Neutrophil (primary cell): ENCODE data around the gene ATXN2.
A peak's percentile ranks its signal among the peaks of the same experiment; 100 is the strongest.

ENCODE experiments used
- H3K27ac ChIP-seq: fragments of 200-600 bp; sonication (generic); 2 replicates; pipeline ENCODE4 v1.5.1; 2016; ENCODE audit warnings: mild to moderate bottlenecking, moderate library complexity
- H3K27me3 ChIP-seq: fragments of 200-600 bp; sonication (generic); 2 replicates; pipeline ENCODE4 v1.6.0; 2016; ENCODE audit warnings: mild to moderate bottlenecking
- H3K36me3 ChIP-seq: fragments of 200-600 bp; sonication (generic); 2 replicates; pipeline ENCODE4 v1.5.1; 2017
- H3K4me1 ChIP-seq, 2 experiments: fragments of 200-600 bp in 1 of 2; sonication (generic) in 1 of 2; 1 replicate in 1 of 2; 2 replicates in 1 of 2; pipeline versions ENCODE4 v1.5.1 to v1.6.1; 2013 to 2016; ENCODE audit warnings: low read depth in 1 of 2, low read length in 1 of 2, mild to moderate bottlenecking in 1 of 2, moderate library complexity in 1 of 2; ENCODE audit not compliant: control insufficient read depth in 1 of 2, insufficient read depth in 1 of 2
- H3K4me3 ChIP-seq, 2 experiments: fragments of 200-600 bp in 1 of 2; sonication (generic) in 1 of 2; 1 replicate in 1 of 2; 2 replicates in 1 of 2; pipeline ENCODE4 v1.5.1; 2013 to 2016; ENCODE audit warnings: low read depth in 1 of 2, low read length in 1 of 2, mild to moderate bottlenecking in 1 of 2, moderate library complexity in 1 of 2
- H3K9me3 ChIP-seq: fragments of 200-600 bp; sonication (generic); 2 replicates; pipeline ENCODE4 v1.5.1; 2016
- TF ChIP-seq, protein P1 (sequence below): fragments of 200-600 bp; sonication (generic); IDR thresholded peaks from 2 replicates; pipeline ENCODE4 v1.5.1; 2016; ENCODE audit warnings: antibody characterized with exemption

The ATXN2 gene, protein sequence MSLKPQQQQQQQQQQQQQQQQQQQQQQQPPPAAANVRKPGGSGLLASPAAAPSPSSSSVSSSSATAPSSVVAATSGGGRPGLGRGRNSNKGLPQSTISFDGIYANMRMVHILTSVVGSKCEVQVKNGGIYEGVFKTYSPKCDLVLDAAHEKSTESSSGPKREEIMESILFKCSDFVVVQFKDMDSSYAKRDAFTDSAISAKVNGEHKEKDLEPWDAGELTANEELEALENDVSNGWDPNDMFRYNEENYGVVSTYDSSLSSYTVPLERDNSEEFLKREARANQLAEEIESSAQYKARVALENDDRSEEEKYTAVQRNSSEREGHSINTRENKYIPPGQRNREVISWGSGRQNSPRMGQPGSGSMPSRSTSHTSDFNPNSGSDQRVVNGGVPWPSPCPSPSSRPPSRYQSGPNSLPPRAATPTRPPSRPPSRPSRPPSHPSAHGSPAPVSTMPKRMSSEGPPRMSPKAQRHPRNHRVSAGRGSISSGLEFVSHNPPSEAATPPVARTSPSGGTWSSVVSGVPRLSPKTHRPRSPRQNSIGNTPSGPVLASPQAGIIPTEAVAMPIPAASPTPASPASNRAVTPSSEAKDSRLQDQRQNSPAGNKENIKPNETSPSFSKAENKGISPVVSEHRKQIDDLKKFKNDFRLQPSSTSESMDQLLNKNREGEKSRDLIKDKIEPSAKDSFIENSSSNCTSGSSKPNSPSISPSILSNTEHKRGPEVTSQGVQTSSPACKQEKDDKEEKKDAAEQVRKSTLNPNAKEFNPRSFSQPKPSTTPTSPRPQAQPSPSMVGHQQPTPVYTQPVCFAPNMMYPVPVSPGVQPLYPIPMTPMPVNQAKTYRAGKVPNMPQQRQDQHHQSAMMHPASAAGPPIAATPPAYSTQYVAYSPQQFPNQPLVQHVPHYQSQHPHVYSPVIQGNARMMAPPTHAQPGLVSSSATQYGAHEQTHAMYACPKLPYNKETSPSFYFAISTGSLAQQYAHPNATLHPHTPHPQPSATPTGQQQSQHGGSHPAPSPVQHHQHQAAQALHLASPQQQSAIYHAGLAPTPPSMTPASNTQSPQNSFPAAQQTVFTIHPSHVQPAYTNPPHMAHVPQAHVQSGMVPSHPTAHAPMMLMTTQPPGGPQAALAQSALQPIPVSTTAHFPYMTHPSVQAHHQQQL

GRCh38 chr12:111598637-111599452 lies at the start of gene ATXN2:
ATXN2 (minus strand) TSS chr12:111599315; CDS start chr12:111599034, 281 bp downstream.
- peak within 1 kb of the TSS; percentile 92 for H3K27ac ChIP-seq
- H3K9me3 ChIP-seq: no peaks in the 10 kb centered on the region
- peak within 1 kb of the TSS; percentile 85 to 92 for H3K4me3 ChIP-seq
- no peaks in the 10 kb centered on the region for H3K36me3 ChIP-seq
- H3K4me1 ChIP-seq: peaks cover 21 to 26% of the 10 kb centered on the region in 2 experiments
- TF ChIP-seq, protein P1, sequence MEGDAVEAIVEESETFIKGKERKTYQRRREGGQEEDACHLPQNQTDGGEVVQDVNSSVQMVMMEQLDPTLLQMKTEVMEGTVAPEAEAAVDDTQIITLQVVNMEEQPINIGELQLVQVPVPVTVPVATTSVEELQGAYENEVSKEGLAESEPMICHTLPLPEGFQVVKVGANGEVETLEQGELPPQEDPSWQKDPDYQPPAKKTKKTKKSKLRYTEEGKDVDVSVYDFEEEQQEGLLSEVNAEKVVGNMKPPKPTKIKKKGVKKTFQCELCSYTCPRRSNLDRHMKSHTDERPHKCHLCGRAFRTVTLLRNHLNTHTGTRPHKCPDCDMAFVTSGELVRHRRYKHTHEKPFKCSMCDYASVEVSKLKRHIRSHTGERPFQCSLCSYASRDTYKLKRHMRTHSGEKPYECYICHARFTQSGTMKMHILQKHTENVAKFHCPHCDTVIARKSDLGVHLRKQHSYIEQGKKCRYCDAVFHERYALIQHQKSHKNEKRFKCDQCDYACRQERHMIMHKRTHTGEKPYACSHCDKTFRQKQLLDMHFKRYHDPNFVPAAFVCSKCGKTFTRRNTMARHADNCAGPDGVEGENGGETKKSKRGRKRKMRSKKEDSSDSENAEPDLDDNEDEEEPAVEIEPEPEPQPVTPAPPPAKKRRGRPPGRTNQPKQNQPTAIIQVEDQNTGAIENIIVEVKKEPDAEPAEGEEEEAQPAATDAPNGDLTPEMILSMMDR: no peak
- no peaks in the 10 kb centered on the region for H3K27me3 ChIP-seq

GRCh38 chr12:111645433-111645832 lies 46.3 kb upstream of the ATXN2 start:
- no peaks in the 10 kb centered on the region for H3K4me1 ChIP-seq
- peaks cover 92% of the 10 kb centered on the region for H3K36me3 ChIP-seq

GRCh38 chr12:111643427-111643826 lies 44.3 kb upstream of the ATXN2 start:
- Histone ChIP-seq H3K4me3 (no peak overlapping the region), H3K36me3 (peaks cover 83% of the 10 kb centered on the region), H3K27ac (no peak overlapping the region), H3K27me3 (no peaks in the 10 kb centered on the region), H3K4me1 (no peaks in the 10 kb centered on the region), H3K9me3 (no peaks in the 10 kb centered on the region)
- TF ChIP-seq, protein P1: no peak

More at GRCh38 chr12:111645433-111645832, 46.3 kb upstream of the ATXN2 start:
- TF ChIP-seq, protein P1: no peak
- Histone ChIP-seq H3K4me3 (no peak overlapping the region), H3K9me3 (no peaks in the 10 kb centered on the region), H3K27ac (no peak overlapping the region), H3K27me3 (no peaks in the 10 kb centered on the region)

GRCh38 chr12:111642681-111643426 lies 43.7 kb upstream of the ATXN2 start:
- Histone ChIP-seq H3K27me3 (no peaks in the 10 kb centered on the region), H3K4me1 (no peaks in the 10 kb centered on the region), H3K36me3 (peaks cover 82% of the 10 kb centered on the region), H3K9me3 (no peaks in the 10 kb centered on the region), H3K27ac (no peak overlapping the region), H3K4me3 (no peak overlapping the region)
- TF ChIP-seq, protein P1: no peak
